ENCODE data around the gene MARCHF5.

MARCHF5 gene, protein sequence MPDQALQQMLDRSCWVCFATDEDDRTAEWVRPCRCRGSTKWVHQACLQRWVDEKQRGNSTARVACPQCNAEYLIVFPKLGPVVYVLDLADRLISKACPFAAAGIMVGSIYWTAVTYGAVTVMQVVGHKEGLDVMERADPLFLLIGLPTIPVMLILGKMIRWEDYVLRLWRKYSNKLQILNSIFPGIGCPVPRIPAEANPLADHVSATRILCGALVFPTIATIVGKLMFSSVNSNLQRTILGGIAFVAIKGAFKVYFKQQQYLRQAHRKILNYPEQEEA

DNA sequence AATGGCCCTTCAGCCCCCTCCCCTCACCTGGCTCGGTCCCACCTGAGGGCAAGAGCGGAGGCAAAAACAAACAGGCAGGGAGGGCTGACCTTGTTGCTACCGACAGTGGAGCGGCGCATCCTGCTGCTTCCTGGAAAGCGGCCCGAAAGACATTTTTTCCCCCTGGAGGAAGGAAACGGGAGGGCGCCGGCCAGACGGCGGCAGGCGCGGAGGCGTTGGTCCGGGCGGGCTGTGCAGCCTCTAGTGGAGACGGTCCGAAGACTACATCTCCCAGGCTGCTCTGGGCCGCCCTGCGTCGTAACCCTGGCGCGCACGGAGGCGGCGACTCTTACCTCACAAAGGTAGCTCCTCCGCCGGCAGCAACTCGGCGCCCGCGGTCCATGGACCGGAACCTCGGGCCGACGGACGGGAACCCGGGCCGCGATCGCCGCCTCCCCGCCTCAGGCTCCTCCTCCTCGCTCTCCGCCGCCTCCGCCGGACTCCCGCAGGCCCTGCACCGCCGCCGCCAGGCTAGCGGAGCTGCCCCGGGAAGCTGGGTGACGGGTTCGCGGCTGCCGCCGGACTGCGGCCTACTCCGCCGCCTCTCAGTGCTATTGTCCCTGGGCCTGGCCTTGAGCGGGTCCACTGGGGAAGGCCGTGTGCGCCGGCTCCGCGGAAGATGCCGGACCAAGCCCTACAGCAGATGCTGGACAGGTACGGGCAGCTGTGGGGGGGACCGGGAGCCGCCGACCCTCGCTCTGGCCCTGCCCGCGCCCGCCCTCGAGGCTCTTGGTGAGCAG lies at the start of gene MARCHF5, which contains the start of gene CPEB3:
Gene MARCHF5, plus strand, starts transcription at position 331 of the 779 bp plus-strand sequence. Its CDS starts 328 bp downstream, at position 659.
Gene CPEB3, minus strand, starts transcription at position 242 of the 779 bp plus-strand sequence. CDS start 50,728 bp downstream, outside the sequence.
- peak within 1 kb of the TSS; percentile 65 to 99 (median 95) for H3K27ac ChIP-seq
- H3K4me3 ChIP-seq: peak within 1 kb of the TSS; percentile 73 to 96 (median 80)

DNA sequence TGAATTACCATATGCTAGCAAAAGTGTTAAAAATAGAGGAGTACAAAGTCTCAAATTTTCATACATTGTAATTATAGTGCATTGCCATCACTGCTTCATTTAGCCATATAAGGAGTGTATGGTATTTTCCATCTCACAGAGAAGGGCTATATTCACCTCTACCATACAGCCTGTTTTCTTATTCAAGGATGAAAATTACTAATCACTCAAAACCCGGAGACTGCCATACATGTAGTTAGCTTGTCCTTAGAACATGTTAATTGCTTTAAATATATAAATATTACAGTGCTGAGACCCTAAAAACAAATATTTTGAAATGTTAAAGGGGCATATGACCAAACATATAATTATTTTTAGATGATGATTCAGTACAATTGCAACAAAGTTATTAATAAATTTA lies 49.5 kb upstream of the MARCHF5 start:
- Histone ChIP-seq H3K4me3 (peak overlapping the region in 5 of 7 experiments; percentile 61 to 75 (median 72)), H3K27ac (peak overlapping the region in 16 of 21 experiments; percentile 51 to 84 (median 78))

DNA sequence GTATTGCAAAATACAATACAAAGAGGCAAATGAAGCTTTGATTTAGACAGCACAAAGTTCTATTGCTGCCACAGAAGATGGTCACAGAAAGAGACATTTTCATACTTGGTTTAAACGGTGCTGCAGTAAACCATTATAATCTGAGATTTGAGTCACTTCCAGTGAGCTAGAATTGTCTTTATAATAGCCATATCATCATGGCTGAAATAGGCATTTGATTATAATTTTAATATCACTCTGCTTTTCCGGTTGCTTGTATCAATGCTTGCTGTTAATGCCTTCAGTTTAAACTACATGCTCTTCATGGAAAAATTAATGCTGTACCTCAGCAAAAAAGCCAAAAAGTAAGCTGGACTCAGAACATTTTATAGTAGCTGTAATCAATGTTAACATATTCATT lies 48.6 kb upstream of the MARCHF5 start:
- Histone ChIP-seq H3K27ac (no peak overlapping the region), H3K4me3 (no peak overlapping the region)

DNA sequence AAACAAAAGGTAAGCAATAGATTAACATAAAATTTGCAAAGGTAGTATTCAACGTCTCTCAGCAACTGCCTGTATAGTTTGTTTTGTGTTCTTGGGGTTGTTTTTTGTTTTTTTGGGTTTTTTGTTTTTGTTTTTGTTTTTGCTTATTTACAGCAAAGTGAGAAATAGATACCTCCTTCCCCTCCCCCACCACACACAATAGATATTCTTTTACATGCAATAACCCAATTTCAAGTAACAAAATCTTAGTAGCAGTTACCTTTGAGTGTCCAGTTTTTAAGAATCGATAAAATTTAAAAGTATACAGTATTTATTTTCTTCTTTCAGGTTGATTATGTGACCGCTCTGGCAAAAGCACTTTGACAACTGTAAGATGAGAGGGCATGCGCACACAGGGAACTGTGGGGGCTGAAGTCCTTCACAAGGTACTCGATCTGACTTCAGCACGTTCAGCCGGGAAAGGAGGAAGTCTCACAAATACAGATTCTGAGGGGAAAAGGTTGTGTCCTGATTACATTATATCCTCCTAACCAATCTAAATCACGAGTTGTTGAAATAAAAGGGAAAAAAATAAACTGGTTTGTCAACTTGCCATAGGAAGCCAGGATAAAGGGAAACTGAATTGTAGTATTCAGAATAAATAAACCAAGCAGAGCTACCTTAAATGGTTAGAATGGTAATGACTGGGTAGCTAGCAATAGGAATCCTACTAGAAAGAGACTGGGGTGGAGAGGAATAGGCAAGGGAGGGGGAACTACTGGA lies 47.9 kb upstream of the MARCHF5 start:
- H3K4me3 ChIP-seq: peak overlapping the region in 3 of 7 experiments; percentile 6 to 15 (median 12)
- peak overlapping the region in 4 of 21 experiments; percentile 2 to 48 (median 4) for H3K27ac ChIP-seq

DNA sequence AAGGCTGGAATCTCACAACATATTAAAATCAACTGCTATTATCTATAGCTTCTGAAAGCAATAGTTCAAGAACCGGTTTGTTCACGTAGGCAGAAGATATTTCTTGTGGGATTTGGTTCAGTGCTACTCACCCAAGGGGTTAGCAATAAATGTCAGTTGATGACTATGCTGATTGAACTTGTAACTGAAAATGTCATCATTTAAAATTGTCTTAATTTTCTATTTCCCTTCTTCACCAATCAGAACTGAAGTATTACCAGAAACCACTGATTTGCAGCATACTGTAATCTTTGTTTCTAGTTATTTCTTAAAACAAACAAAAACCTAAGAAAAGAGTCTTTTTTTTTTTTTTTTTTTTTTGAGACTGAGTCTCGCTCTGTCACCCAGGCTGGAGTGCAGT lies 46.2 kb upstream of the MARCHF5 start:
- no peak overlapping the region for H3K4me3 ChIP-seq
- H3K27ac ChIP-seq: no peak overlapping the region

DNA sequence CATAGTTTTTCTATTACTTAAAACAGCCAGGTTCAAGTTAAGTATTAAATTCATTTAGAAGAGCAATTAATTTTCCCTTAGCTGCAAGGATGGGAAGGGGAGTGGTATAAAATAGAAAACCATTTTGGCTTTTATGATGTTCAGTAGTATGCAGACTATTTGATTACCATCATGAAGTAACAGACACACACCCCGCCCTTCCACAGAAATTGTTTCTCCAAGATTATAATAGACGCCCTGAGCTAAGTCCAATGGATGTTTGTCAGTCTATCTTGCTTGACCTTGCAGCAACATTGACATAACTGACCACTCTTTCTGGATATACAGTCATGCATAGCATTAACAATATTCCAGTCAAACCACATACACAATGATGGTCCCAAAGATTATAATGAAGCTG lies 42.4 kb upstream of the MARCHF5 start:
- H3K27ac ChIP-seq: no peak overlapping the region
- no peak overlapping the region for H3K4me3 ChIP-seq

DNA sequence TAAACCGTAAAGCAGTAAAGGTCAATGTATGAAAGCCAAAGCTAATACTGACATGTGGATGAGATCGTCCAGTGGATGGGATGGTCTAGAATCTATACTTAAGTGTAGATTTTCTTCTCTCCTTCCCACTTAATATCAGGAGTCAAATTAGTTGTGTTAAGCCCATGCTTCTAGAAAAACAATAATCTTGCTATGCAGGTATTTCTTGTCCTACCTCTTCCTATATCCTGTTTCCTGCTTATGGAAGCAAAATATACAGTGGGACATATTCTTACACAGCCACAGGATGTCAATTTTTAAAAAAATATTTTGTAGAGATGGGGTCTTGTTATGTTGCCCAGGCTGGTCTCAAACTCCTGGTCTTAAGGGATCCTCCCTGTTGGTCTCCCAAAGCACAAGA lies 27.6 kb upstream of the MARCHF5 start:
- Histone ChIP-seq H3K4me3 (no peak overlapping the region), H3K27ac (peak overlapping the region in 1 of 21 experiments; percentile 11)

DNA sequence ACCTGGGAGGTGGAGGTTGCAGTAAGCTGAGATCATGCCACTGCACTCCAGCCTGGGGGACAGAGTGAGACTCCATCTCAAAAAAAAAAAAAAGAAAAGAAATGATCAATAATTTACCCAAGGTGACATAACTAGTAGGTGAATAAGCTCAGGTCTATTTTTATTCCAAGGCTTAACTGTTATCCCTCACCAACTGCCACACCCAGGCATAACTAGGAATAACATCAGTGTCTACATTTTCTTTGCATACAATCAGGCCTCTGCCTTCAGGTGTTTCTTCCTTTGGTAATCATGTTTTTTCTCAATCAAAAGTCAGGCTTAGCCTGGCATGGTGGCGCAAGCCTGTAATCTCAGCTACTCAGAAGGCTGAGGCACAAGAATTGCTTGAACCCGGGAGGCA lies 26.7 kb upstream of the MARCHF5 start:
- Histone ChIP-seq H3K4me3 (no peak overlapping the region), H3K27ac (no peak overlapping the region)

DNA sequence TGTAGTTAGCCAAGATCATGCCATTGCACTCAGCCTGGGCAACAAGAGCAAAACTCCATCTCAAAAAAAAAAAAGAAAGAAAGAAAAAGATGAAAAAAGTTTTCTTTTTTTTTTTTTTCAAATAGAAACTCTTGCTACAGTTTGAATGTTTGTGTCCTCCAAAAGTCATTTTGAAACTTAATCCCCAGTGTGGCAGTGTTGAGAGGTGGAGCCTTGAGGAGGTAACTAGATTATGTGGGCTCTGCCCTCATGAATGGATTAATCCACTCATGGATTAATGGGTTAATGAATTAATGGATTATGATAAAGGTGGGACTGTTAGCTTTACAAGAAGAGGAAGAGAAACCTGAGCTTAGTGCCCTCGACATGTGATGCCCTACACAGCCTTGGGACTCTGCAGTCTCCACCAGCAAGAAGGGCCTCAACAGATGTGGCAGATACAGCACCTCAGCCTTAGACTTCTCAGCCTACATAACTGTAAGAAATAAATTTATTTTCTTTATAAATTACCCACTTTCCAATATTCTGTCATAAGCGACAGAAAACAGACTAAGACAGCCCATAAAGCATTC lies 25.2 kb upstream of the MARCHF5 start:
- no peak overlapping the region for H3K4me3 ChIP-seq
- H3K27ac ChIP-seq: no peak overlapping the region

DNA sequence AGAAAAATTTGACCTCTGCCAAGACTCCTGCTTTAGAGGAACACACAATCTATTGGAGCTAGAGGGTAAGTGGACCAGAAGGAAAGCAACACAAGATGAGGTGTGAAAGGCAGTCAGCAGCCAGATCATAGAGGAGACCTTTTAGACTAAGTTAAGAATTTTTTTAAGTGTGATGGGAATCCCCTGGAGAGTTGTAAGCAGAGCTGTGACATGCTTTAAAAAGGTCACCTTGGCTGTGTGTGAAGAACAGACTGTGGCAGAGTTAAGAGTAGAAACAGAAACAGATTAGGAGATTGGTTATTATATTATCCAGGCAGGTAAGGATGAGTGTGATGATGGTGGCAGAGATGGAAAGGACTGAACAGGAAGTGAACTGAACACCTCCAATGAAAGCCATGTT lies 23.6 kb upstream of the MARCHF5 start:
- Histone ChIP-seq H3K4me3 (no peak overlapping the region), H3K27ac (no peak overlapping the region)

DNA sequence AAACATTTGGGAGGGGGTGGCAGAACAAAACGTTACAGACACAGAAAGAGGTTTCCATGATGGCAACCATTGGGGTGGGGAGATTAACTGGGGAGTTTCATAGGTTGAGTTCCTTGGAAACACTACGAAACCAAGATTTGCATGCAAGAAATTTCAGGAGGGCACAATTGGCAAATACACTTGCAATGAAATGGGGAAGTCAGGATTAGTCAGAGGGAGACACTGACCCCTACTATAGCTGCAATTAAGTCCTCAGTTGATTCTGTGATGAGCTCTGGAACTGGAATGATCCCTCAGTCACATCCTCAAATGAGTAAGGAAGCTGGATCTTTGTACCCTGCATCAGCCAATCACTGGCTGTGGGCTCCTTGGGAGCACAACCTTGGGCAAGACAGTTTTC lies 22.2 kb upstream of the MARCHF5 start:
- H3K27ac ChIP-seq: no peak overlapping the region
- H3K4me3 ChIP-seq: no peak overlapping the region

DNA sequence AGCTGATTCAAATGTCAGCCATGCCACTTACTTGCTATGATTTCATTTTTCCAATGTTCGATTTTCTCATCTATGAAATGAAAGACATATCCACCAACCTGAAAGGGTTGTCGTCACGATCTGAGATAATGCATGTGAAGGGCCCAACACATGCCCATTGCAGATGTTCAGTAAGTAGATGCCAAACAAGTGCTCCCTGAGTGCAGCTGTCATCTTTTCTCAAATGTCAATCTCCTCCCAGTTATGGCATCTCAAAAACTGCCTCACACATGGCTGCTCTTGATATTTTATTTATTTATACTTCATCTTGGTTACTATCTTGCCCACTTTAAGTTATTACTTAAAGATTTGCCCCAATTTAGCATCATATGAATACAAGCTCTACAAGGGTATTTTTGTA lies 16.9 kb upstream of the MARCHF5 start:
- H3K27ac ChIP-seq: no peak overlapping the region
- no peak overlapping the region for H3K4me3 ChIP-seq

DNA sequence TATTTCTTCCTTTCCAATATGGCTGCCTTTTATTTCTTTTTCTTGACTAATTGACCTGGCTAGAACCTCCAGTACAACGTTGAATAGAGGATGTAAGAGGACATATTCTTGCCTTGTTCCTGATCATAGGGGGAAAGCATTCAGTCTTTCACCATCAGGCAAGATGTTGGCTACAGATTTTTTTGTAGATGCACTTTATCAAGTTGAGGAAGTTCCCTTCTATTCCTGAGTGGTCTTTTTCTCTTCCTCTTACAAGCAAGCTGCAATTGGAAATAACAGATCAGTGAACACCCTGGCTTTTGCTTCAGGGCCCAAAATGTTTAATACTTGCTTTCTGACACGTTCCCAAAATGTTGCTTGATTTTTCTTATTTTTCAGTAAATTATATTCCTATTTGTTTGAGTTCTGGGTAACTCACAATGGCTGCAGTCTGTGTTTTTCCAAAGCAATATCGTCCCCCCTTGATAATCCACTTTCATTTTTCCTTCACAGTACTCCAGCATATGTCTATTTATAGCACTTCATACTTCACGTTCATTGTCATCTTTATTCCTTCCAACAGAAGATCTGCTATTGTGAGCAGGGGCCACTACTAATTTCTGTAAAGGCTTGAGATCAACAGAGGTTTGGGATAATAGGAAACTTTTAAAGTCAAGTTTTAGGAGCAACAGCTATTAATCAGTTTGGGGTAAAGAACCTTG lies 11.8 kb upstream of the MARCHF5 start:
- Histone ChIP-seq H3K4me3 (no peak overlapping the region), H3K27ac (no peak overlapping the region)

DNA sequence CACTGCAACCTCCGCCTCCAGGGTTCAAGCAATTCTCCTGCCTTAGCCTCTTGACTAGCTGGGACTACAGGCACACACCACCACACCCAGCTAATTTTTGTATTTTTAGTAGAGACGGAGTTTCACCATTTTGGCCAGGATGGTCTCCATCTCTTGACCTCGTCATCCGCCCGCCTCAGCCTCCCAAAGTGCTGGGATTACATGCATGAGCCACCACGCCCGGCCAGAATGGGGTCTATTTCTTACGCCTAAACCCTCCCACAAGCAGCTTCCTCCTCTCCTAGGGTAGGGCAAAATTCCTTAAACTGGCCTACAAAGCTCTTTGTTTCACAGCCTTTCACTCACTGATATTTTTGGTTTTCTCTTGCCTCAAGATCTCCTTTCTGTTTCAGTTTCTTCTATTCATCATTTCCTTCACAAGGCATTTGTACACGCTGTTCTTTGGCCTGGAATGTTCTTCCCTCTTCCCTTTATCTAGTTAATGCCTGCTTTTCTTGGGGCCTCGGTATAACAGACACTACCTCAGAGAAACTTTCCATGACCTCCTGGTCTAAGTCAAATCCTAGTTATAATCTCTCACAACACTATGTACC lies 6.8 kb upstream of the MARCHF5 start:
- H3K27ac ChIP-seq: peak overlapping the region in 6 of 21 experiments; percentile 23 to 69 (median 48)
- H3K4me3 ChIP-seq: no peak overlapping the region

DNA sequence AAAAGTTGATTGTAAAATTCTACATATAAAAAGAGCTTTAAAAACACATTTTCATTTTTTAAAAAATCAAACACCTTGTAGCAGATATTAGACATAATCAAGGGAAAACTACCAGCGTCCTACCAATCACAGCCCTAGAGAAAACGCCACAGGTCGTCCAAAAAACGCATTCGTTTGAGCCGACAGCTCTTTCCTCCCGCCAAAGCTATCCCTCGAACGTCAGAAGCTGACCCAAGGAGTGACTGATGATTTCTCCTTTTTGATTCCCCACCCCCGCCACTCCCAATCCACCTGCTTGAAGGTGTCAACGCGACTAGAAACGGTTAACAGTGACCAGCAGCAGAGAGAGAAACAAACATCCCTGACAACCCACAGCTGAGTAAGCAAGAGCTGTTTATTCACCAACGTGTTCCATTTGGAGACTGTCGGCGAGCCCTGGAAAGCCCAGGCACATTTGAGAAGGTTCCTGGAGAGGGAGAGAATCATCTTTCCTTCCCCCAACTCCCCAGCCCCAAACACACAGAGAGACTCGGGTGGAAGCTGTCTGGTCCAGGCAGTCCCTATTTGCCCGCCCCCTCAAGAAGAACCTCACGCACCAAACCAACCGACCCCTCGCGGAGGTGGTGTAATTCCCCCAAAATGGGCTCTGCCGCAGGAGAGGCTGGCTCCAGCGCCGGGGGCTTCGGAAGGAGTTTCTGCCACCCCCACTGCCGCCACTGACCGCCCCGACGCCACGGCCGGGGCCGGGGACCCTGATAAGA lies 711 bp upstream of the MARCHF5 start:
- peak overlapping the region; percentile 61 to 99 (median 95) for H3K27ac ChIP-seq
- peak overlapping the region; percentile 73 to 96 (median 80) for H3K4me3 ChIP-seq

DNA sequence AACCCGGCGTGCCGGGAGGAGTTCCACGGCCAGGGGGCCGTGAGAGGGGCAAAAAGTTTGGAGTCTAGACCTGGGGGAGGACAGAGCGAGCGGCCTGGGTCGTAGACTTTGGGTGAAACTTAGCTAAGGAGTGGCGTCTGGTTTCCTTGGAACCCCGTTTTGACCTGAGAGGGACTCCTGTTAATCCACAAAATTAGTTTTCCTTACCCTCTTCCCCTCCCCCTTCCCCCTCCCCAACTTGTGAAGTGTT lies 574 bp downstream of the MARCHF5 start:
- Histone ChIP-seq H3K27ac (peak overlapping the region; percentile 65 to 99 (median 95)), H3K4me3 (peak overlapping the region; percentile 73 to 96 (median 80))

DNA sequence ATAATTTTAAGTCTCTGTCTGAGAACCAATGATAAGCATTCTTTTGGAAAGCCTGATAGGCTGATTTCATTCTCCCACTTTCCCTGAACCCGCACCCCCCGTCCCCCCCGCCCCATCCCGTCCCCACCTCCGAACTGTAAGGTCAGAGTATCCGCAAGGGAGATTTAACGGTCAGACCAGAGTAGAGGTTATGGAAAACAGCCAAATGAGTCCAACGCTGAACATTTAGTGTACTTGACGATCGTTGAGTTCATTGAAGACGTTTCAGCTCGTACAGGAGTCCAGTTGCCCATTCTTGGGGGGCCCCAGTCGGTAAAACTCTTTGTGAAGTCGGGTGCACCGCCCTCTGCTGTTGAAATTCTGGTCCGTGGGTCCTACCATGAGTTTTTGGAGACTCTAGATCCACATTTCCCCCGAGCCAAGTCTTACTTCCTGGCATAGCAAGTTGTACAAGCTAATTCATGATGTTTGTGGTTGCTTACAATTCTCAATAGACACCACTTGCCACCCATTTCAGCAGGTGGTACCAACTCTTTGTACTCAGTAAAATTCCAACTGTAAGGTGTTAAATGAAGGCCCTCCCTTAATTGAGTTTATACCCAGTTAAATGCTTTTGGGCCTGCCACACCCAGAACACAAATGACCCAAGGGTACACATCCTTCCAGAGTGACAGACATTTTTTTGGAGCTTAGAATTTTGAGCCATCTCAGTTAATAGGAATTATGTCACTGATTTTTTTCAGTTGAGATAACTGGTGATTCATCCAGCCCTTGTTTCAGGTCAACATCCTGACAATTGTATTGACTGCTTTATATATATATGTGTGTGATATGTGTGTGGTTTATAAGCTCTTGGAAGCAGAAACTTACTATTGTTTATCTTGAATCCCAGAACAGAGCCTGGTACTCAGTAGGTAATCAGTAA lies 1.2 kb downstream of the MARCHF5 start:
- H3K27ac ChIP-seq: peak overlapping the region in 18 of 21 experiments; percentile 81 to 99 (median 95)

More for the DNA sequence above, 1.2 kb downstream of the MARCHF5 start:
- peak overlapping the region; percentile 73 to 96 (median 80) for H3K4me3 ChIP-seq

Data from skin epidermis (tissue), 12 donors.